ENCODE measurements around the gene PPM1H. TPM values are rescaled to one million over a fixed set of nuclear protein-coding genes. Genes with fewer than 3 reads are reported as not detected.

PPM1H gene
- total and polyA plus RNA-seq, 2 donors (not counting 1 experiment from before 2014, with no cell fraction given) = 0.01 TPM; not detected in 1

- Histone ChIP-seq H3K27me3 (replicated peaks in 1 of 4; ENCODE audit: control extremely low read depth in 1 of 4, control insufficient read depth in 3 of 4, insufficient read depth in 4 of 4, low read length in 3 of 4) (peaks cover 0 to 4% (median 0%) of the 10 kb centered on the region in 4 experiments), H3K9ac (ENCODE audit: low read length) (no peak overlapping the region), H3K4me2 (replicated peaks; ENCODE audit: low read depth, low read length, poor library complexity, severe bottlenecking) (no peak overlapping the region), H3K4me1 (ENCODE audit: control insufficient read depth in 2 of 2, insufficient read depth in 2 of 2, low read length in 2 of 2) (peaks cover 3 to 5% of the 10 kb centered on the region in 2 donors), H3K9me3 (ENCODE audit: control extremely low read depth in 1 of 3, control insufficient read depth in 2 of 3, insufficient read depth in 1 of 3, low read length in 2 of 3) (no peaks in the 10 kb centered on the region), H3K4me3 (ENCODE audit: control extremely low read depth in 1 of 5, extremely low read depth in 1 of 5, insufficient read depth in 1 of 5, low read depth in 2 of 5, low read length in 4 of 5) (no peak overlapping the region), H3K27ac (ENCODE audit: low read length in 2 of 2) (no peak overlapping the region), H3K36me3 (replicated peaks in 1 of 2; ENCODE audit: control extremely low read depth in 1 of 2, control insufficient read depth in 1 of 2, extremely low read depth in 1 of 2, insufficient read depth in 2 of 2, low read length in 1 of 2) (no peaks in the 10 kb centered on the region), H2AFZ (ENCODE audit: insufficient read depth, low read depth, low read length, poor library complexity, severe bottlenecking) (no peak overlapping the region), H3K79me2 (ENCODE audit: control insufficient read depth, insufficient read depth, low read length) (no peaks in the 10 kb centered on the region), H4K20me1 (ENCODE audit: control insufficient read depth, insufficient read depth, low read length, poor library complexity, severe bottlenecking) (no peaks in the 10 kb centered on the region)
- Mint-ChIP-seq H3K4me3 (no peak overlapping the region), H3K4me1 (peaks cover 5% of the 10 kb centered on the region), H3K27me3 (no peaks in the 10 kb centered on the region), H3K27ac (no peak overlapping the region), H3K9me3 (ENCODE audit: insufficient read depth) (no peaks in the 10 kb centered on the region)
- TF ChIP-seq EZH2 (IDR thresholded peaks at IDR 0.05; ENCODE audit: borderline replicate concordance, insufficient read depth, low read depth, low read length, poor library complexity, severe bottlenecking) = no peak
- ChIA-PET POLR2A (no interaction called here), CTCF (no interaction called here)
- DNase-seq = no peak
- no peak for ATAC-seq (ENCODE audit: low read depth)
- WGBS (ENCODE audit: insufficient coverage) = 75% methylated on average over 2 of the region's 7 CpGs
- intact Hi-C loops (cut with micrococcal nuclease) = no loop called here
Observed at GRCh38 chr12:62899568-62900390, 35.2 kb downstream of the PPM1H start.

DNA sequence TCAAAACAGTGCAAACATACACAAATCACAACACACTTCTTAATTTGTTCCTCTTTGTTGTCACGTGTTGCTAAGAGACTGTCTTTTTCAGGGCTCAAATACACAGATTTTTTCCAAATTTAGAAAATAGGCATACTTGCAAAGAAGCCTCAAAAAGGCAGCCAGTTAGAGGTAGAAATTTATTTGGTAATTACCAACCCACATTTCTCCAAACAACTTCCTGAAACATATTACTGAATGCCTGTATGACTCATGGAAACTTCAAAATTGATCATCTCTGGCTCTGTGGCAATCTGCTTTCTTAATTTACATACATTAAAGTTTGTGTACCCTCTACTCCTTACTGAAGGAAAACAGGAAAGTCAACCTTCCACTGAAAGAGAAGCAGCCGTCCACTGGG is 36.4 kb downstream of the PPM1H start:
- Histone ChIP-seq H3K9ac (ENCODE audit: low read length) (no peak overlapping the region), H3K4me1 (ENCODE audit: control insufficient read depth in 2 of 2, insufficient read depth in 2 of 2, low read length in 2 of 2) (peaks cover 3 to 5% of the 10 kb centered on the region in 2 donors), H3K4me2 (replicated peaks; ENCODE audit: low read depth, low read length, poor library complexity, severe bottlenecking) (no peak overlapping the region), H3K27ac (ENCODE audit: low read length in 2 of 2) (no peak overlapping the region), H3K79me2 (ENCODE audit: control insufficient read depth, insufficient read depth, low read length) (no peaks in the 10 kb centered on the region), H3K27me3 (replicated peaks in 1 of 4; ENCODE audit: control extremely low read depth in 1 of 4, control insufficient read depth in 3 of 4, insufficient read depth in 4 of 4, low read length in 3 of 4) (peaks cover 0 to 4% (median 0%) of the 10 kb centered on the region in 4 experiments), H3K36me3 (replicated peaks in 1 of 2; ENCODE audit: control extremely low read depth in 1 of 2, control insufficient read depth in 1 of 2, extremely low read depth in 1 of 2, insufficient read depth in 2 of 2, low read length in 1 of 2) (no peaks in the 10 kb centered on the region), H3K4me3 (ENCODE audit: control extremely low read depth in 1 of 5, extremely low read depth in 1 of 5, insufficient read depth in 1 of 5, low read depth in 2 of 5, low read length in 4 of 5) (no peak overlapping the region), H3K9me3 (ENCODE audit: control extremely low read depth in 1 of 3, control insufficient read depth in 2 of 3, insufficient read depth in 1 of 3, low read length in 2 of 3) (no peaks in the 10 kb centered on the region), H4K20me1 (ENCODE audit: control insufficient read depth, insufficient read depth, low read length, poor library complexity, severe bottlenecking) (no peaks in the 10 kb centered on the region), H2AFZ (ENCODE audit: insufficient read depth, low read depth, low read length, poor library complexity, severe bottlenecking) (no peak overlapping the region)
- peaks cover 5% of the 10 kb centered on the region for H3K4me1 Mint-ChIP-seq
- no peak overlapping the region for H3K27ac Mint-ChIP-seq
- H3K9me3 Mint-ChIP-seq (ENCODE audit: insufficient read depth) = no peaks in the 10 kb centered on the region
- no peak for ATAC-seq (ENCODE audit: low read depth)
- ChIA-PET CTCF (no interaction called here), POLR2A (no interaction called here)
- WGBS (ENCODE audit: insufficient coverage) = no CpG with 5 or more reads among the region's 2 CpGs
- H3K4me3 Mint-ChIP-seq = no peak overlapping the region
- intact Hi-C loops (cut with micrococcal nuclease) = no loop called here
- DNase-seq = no peak
- TF ChIP-seq, protein P1, sequence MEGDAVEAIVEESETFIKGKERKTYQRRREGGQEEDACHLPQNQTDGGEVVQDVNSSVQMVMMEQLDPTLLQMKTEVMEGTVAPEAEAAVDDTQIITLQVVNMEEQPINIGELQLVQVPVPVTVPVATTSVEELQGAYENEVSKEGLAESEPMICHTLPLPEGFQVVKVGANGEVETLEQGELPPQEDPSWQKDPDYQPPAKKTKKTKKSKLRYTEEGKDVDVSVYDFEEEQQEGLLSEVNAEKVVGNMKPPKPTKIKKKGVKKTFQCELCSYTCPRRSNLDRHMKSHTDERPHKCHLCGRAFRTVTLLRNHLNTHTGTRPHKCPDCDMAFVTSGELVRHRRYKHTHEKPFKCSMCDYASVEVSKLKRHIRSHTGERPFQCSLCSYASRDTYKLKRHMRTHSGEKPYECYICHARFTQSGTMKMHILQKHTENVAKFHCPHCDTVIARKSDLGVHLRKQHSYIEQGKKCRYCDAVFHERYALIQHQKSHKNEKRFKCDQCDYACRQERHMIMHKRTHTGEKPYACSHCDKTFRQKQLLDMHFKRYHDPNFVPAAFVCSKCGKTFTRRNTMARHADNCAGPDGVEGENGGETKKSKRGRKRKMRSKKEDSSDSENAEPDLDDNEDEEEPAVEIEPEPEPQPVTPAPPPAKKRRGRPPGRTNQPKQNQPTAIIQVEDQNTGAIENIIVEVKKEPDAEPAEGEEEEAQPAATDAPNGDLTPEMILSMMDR (IDR thresholded peaks at IDR 0.05) = no peak
- no peak for TF ChIP-seq EZH2 (IDR thresholded peaks at IDR 0.05; ENCODE audit: borderline replicate concordance, insufficient read depth, low read depth, low read length, poor library complexity, severe bottlenecking)
- no peaks in the 10 kb centered on the region for H3K27me3 Mint-ChIP-seq

Measured in B cell (primary cell).